CD4-positive, CD25-positive, alpha-beta regulatory T cell (primary cell): ENCODE results near the gene INPP5F. TPM values are rescaled to one million over a fixed set of nuclear protein-coding genes. Genes with fewer than 3 reads are reported as not detected.
A peak's percentile ranks its signal among the peaks of the same experiment; 100 is the strongest.

ENCODE experiments used
- ATAC-seq, 2 donors: fragments of 150-1000 bp; cut with Tn5 transposase; one replicate each; pipeline ENCODE4 v1.10.0; 2021; ENCODE audit warnings: low read depth in 2 of 2, moderate number of reproducible peaks in 2 of 2, moderate library complexity in 1 of 2
- DNase-seq, 3 donors: peaks; one replicate each; pipeline versions ENCODE4 v3.0.0 to v3.0.0-alpha.2; 2012 to 2022; ENCODE audit warnings: mixed read lengths in 1 of 3
- H3K27ac ChIP-seq: one replicate; pipeline ENCODE4 v1.7.0; 2013; ENCODE audit warnings: mild to moderate bottlenecking, low read length; ENCODE audit not compliant: insufficient read depth, poor library complexity, severe bottlenecking
- H3K27me3 ChIP-seq: one replicate; pipeline ENCODE4 v1.7.0; 2013; ENCODE audit warnings: low read length; ENCODE audit not compliant: control insufficient read depth, insufficient read depth
- H3K36me3 ChIP-seq: one replicate; pipeline ENCODE4 v1.7.0; 2013; ENCODE audit warnings: mild to moderate bottlenecking, low read length, moderate library complexity; ENCODE audit not compliant: control insufficient read depth, insufficient read depth
- H3K4me1 ChIP-seq: 2 replicates; pipeline ENCODE4 v1.7.0; 2013; ENCODE audit warnings: mild to moderate bottlenecking, low read length; ENCODE audit not compliant: insufficient read depth, control insufficient read depth, poor library complexity, severe bottlenecking
- H3K4me3 ChIP-seq: one replicate; pipeline ENCODE4 v1.7.0; 2013; ENCODE audit warnings: low read depth, mild to moderate bottlenecking, low read length, moderate library complexity
- H3K9me3 ChIP-seq, 2 experiments: 1 replicate in 1 of 2; 2 replicates in 1 of 2; pipeline ENCODE4 v1.7.0; 2013; ENCODE audit warnings: low read length in 2 of 2, mild to moderate bottlenecking in 1 of 2, moderate library complexity in 1 of 2; ENCODE audit not compliant: control insufficient read depth in 2 of 2
- H3K27ac Mint-ChIP-seq, 3 donors: one replicate each; pipeline ENCODE4 v1.8.0; 2020 to 2022; ENCODE audit warnings: mild to moderate bottlenecking in 3 of 3, mixed read lengths in 3 of 3, moderate library complexity in 2 of 3
- H3K27me3 Mint-ChIP-seq: one replicate; pipeline ENCODE4 v1.8.0; 2022; ENCODE audit warnings: mild to moderate bottlenecking, mixed read lengths
- H3K36me3 Mint-ChIP-seq: one replicate; pipeline ENCODE4 v1.8.0; 2020; ENCODE audit warnings: mixed read lengths
- H3K4me1 Mint-ChIP-seq, 4 donors: one replicate each; pipeline ENCODE4 v1.8.0; 2020 to 2022; ENCODE audit warnings: mixed read lengths in 4 of 4, mild to moderate bottlenecking in 1 of 4
- H3K4me3 Mint-ChIP-seq, 4 donors: one replicate each; pipeline ENCODE4 v1.8.0; 2020 to 2022; ENCODE audit warnings: mild to moderate bottlenecking in 4 of 4, mixed read lengths in 4 of 4, moderate library complexity in 3 of 4
- H3K9me3 Mint-ChIP-seq, 7 donors: one replicate each; pipeline ENCODE4 v1.8.0; 2020 to 2022; ENCODE audit warnings: mixed read lengths in 7 of 7, mild to moderate bottlenecking in 3 of 7, moderate library complexity in 2 of 7
- polyA plus RNA-seq, 4 donors: library from polyadenylated mRNA; unstranded; fragments of 300-500 nt; fragmentation: Illumina TruSeq; gene quantifications; one replicate each; pipeline ENCODE4 v1.2.3, GENCODE V29; 2021
- total RNA-seq: library from RNA; stranded (reverse); gene quantifications from one replicate; pipeline ENCODE4 v1.2.3, GENCODE V29; 2022

Gene INPP5F
- total and polyA plus RNA-seq, 5 donors from 2014 or later, result 10.4 to 22.1 (median 11.2) TPM

DNA sequence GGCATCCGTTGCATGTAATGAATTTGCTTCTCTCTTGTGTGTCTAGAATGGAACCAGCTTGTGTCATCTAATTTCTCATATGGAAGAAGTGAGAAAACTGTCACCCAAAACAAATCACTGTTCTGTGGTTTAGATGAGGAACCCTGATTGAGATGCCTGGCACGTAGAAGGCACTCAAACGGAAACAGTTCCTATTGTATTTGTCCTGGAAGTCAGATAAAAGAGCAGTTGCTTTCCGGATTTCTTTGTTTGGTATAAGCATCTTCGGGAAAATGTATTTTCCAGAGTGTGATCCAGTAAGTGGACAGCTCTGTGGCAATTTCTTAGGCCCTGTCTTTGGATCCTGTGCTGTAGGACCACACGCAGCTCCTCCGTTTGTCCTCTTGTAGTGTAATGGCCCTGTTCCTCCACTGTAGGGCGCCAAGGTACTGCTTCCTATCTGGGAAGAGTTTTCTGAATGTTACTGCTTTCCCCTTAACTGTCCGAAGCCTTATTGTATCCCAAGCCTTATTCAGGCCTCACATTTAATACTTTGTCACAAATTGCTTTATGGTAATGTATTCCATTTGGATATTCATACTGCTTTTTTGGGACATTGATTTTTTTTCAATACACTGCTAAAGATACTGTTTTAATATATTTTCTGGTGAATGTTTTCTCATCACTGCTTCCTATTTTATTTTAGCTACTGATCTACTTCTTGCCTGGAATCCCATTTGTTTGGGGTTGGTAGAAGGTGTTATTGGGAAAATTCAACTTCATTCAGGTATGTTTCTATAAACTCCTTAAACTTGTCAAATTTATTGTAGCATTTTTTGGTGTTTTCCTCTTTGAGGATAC lies 24.8 kb downstream of the INPP5F start:
- Mint-ChIP-seq H3K36me3 (peaks cover 14% of the 10 kb centered on the region), H3K27ac (peak overlapping the region; percentile 18 to 66 (median 65)), H3K9me3 (no peaks in the 10 kb centered on the region), H3K4me3 (peak overlapping the region in 2 of 4 donors; percentile 0 to 68), H3K27me3 (no peaks in the 10 kb centered on the region), H3K4me1 (peaks cover 12 to 47% (median 29%) of the 10 kb centered on the region in 4 donors)
- Histone ChIP-seq H3K36me3 (peaks cover 6% of the 10 kb centered on the region), H3K27ac (no peak overlapping the region), H3K9me3 (no peaks in the 10 kb centered on the region), H3K4me3 (peak overlapping the region; percentile 42), H3K4me1 (peaks cover 7% of the 10 kb centered on the region), H3K27me3 (no peaks in the 10 kb centered on the region)
- DNase-seq, result peak; percentile 35 to 71 (median 60)
- ATAC-seq, result peak; percentile 88 to 90

DNA sequence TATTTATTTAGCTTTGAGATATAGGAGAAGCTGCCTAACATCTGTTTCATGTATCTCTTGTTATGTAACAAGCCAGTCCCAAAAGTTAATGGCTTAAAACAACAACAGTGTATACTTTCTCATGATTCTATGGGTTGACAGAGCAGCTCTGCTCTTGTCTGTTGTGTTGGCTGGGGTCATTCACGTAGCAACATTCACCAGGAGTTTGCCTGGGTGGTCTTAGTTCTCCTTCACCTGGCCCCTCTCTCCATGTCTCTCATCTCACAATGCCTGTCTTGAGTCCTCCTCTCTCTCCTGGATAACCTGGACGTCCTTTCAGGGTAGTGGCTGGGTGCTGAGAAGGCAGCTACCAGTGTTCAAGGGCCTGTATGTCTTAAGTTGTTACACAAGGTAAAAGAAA lies 27.5 kb downstream of the INPP5F start:
- no peak overlapping the region for H3K4me3 ChIP-seq
- H3K36me3 ChIP-seq, result peaks cover 8% of the 10 kb centered on the region
- DNase-seq (no peak), ATAC-seq (no peak)
- Mint-ChIP-seq H3K27ac (peak overlapping the region; percentile 0 to 81 (median 21)), H3K27me3 (no peaks in the 10 kb centered on the region), H3K4me3 (no peak overlapping the region), H3K4me1 (peaks cover 12 to 35% (median 24%) of the 10 kb centered on the region in 4 donors), H3K9me3 (no peaks in the 10 kb centered on the region), H3K36me3 (peaks cover 14% of the 10 kb centered on the region)
- H3K9me3 ChIP-seq, result no peaks in the 10 kb centered on the region
- H3K4me1 ChIP-seq, result peaks cover 7% of the 10 kb centered on the region
- H3K27ac ChIP-seq, result no peak overlapping the region
- no peaks in the 10 kb centered on the region for H3K27me3 ChIP-seq

DNA sequence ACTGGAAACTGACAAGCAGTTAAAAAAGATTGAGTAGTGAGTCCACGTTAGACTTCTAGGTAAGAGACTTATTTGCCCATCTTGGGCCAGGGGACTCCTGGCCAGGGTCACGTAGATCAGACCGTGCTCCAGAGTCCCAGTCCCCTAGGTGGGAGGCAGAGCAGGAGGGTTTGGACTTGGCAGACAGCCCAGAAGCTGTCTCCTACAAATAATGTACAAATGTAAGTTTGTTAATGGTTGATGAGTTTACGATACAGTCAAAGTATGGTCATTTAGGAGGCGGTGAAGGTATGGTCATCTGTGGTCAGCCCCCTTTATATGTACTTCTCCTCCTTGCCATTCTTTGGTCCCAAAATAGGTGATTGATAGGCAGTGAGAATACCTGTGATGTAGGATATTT lies 28.2 kb downstream of the INPP5F start:
- H3K36me3 ChIP-seq, result peaks cover 5% of the 10 kb centered on the region
- peaks cover 12 to 35% (median 26%) of the 10 kb centered on the region in 4 donors for H3K4me1 Mint-ChIP-seq
- no peaks in the 10 kb centered on the region for H3K9me3 ChIP-seq
- no peak for ATAC-seq
- no peak for DNase-seq
- peak overlapping the region in 2 of 3 donors; percentile 23 to 81 for H3K27ac Mint-ChIP-seq
- no peak overlapping the region for H3K4me3 Mint-ChIP-seq
- no peak overlapping the region for H3K4me3 ChIP-seq
- H3K27ac ChIP-seq, result no peak overlapping the region
- H3K36me3 Mint-ChIP-seq, result peaks cover 16% of the 10 kb centered on the region
- no peaks in the 10 kb centered on the region for H3K27me3 Mint-ChIP-seq
- no peaks in the 10 kb centered on the region for H3K27me3 ChIP-seq
- no peaks in the 10 kb centered on the region for H3K9me3 Mint-ChIP-seq
- peaks cover 7% of the 10 kb centered on the region for H3K4me1 ChIP-seq

DNA sequence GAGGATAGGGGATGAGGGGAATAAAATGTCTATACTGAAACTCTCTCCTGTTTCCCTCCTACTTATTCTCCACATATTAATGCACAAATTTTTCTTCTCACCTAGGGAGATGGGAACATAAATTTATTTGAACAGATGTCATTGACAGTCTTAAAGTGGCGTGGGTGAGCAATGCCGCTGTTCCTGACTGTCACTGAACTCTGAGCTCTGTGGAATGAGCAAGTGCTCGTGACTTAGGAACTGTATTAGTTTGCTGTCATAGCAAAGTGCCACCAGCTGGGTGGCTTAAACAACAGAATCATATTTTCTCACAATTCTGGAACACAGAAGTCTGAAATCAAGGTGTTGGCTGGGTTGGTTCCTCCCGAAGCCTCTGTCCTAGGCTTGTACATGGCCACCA lies 29.1 kb downstream of the INPP5F start:
- Histone ChIP-seq H3K27me3 (no peaks in the 10 kb centered on the region), H3K4me1 (peaks cover 7% of the 10 kb centered on the region), H3K4me3 (no peak overlapping the region), H3K27ac (no peak overlapping the region), H3K9me3 (no peaks in the 10 kb centered on the region), H3K36me3 (peaks cover 5% of the 10 kb centered on the region)
- no peaks in the 10 kb centered on the region for H3K27me3 Mint-ChIP-seq
- peaks cover 12 to 34% (median 29%) of the 10 kb centered on the region in 4 donors for H3K4me1 Mint-ChIP-seq
- DNase-seq (no peak), ATAC-seq (no peak)
- no peak overlapping the region for H3K4me3 Mint-ChIP-seq
- no peaks in the 10 kb centered on the region for H3K9me3 Mint-ChIP-seq
- H3K36me3 Mint-ChIP-seq, result peaks cover 19% of the 10 kb centered on the region
- H3K27ac Mint-ChIP-seq, result peak overlapping the region in 2 of 3 donors; percentile 24 to 31

DNA sequence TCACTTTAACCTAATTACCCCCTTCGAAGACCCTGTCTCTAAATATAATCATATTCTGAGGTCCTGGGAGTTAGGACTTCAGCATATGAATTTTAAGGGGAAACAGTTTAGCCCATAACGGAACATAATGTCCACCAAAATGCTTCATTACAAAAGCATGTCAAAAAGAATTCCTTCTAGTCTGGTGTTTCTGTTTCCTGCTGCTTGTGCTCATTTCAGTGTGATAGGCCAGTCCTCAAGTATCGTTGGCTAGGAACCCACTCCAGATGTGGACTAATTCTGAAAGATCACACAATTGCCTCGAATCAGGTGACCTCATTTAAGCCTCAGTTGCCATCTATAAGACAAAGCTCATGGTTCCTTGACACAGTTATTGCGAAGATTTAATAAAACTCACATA lies 29.6 kb downstream of the INPP5F start:
- no peak overlapping the region for H3K4me3 Mint-ChIP-seq
- H3K27ac Mint-ChIP-seq, result peak overlapping the region in 1 of 3 donors; percentile 31
- no peak for ATAC-seq
- Histone ChIP-seq H3K27ac (no peak overlapping the region), H3K36me3 (peaks cover 8% of the 10 kb centered on the region), H3K27me3 (no peaks in the 10 kb centered on the region), H3K4me1 (peaks cover 2% of the 10 kb centered on the region), H3K9me3 (no peaks in the 10 kb centered on the region), H3K4me3 (no peak overlapping the region)
- peaks cover 20% of the 10 kb centered on the region for H3K36me3 Mint-ChIP-seq
- no peaks in the 10 kb centered on the region for H3K9me3 Mint-ChIP-seq
- no peaks in the 10 kb centered on the region for H3K27me3 Mint-ChIP-seq
- H3K4me1 Mint-ChIP-seq, result peaks cover 9 to 32% (median 26%) of the 10 kb centered on the region in 4 donors
- no peak for DNase-seq

DNA sequence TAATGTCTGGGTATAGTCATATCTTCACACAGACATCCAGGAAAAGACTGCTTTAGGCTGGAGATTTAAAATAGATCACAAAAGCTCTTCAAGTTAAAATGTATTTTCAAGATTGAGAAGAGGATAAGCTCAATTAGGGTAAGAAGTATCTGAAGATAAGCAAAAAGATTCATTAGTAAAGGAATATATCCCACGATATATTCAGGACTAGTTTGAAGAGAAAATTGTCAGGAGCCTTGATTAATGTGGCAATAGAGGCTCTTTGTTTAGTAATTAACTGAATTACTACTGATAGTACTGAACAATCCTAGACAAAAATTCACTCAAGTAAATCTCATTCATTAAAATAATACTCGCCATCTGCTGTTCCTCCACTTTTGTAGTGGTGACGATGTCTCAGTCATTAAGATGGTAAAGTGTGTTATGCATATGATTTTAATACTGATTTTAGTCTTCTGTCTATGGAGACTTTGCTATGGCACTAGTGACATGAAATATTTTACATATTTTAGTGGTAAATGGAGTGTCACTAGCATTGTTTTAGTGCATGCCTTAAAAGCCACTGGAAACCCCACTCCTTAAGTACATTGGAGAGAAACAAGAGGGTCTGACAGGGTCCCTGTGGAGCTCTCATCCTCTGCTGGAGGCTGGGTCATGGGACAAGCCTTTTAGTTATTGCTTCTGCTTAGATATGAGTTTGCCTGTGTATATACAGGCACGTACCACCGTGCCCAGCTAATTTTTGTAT lies 32.8 kb downstream of the INPP5F start:
- Histone ChIP-seq H3K27me3 (no peaks in the 10 kb centered on the region), H3K9me3 (no peaks in the 10 kb centered on the region), H3K4me1 (no peaks in the 10 kb centered on the region), H3K36me3 (peaks cover 6% of the 10 kb centered on the region), H3K27ac (no peak overlapping the region), H3K4me3 (no peak overlapping the region)
- H3K9me3 Mint-ChIP-seq, result no peaks in the 10 kb centered on the region
- peak overlapping the region; percentile 16 to 53 (median 49) for H3K27ac Mint-ChIP-seq
- no peak overlapping the region for H3K4me3 Mint-ChIP-seq
- H3K36me3 Mint-ChIP-seq, result peaks cover 16% of the 10 kb centered on the region
- no peak for DNase-seq
- ATAC-seq, result no peak
- no peaks in the 10 kb centered on the region for H3K27me3 Mint-ChIP-seq
- peaks cover 9 to 29% (median 17%) of the 10 kb centered on the region in 4 donors for H3K4me1 Mint-ChIP-seq

DNA sequence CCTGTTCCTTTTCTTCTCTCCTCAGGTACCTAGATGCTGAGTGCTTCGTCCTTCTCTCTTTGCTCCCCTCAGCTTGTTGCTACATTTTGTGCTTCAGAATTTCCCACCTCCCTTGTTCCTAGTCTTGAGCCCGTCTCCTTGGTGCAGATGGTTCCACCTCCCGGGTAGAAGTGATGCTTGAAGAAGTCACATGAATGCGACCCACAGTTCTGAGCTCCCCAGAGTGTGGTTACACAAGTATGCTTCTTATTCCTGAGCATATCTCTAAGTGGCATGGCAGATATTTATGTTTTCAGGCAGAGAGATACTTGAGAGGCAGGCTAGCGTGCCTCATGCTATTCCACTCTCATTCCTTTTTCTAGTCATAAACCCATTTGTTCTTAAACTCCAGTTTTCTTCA lies 34.0 kb downstream of the INPP5F start:
- Mint-ChIP-seq H3K36me3 (peaks cover 11% of the 10 kb centered on the region), H3K27me3 (no peaks in the 10 kb centered on the region), H3K9me3 (no peaks in the 10 kb centered on the region), H3K4me3 (no peak overlapping the region), H3K27ac (peak overlapping the region; percentile 4 to 29 (median 16)), H3K4me1 (peaks cover 9 to 28% (median 17%) of the 10 kb centered on the region in 4 donors)
- Histone ChIP-seq H3K4me1 (no peaks in the 10 kb centered on the region), H3K9me3 (no peaks in the 10 kb centered on the region), H3K36me3 (peaks cover 6% of the 10 kb centered on the region), H3K4me3 (no peak overlapping the region), H3K27me3 (no peaks in the 10 kb centered on the region), H3K27ac (no peak overlapping the region)
- no peak for DNase-seq
- no peak for ATAC-seq
